ENCODE data around the gene ANKS6. TPM values are rescaled to one million over a fixed set of nuclear protein-coding genes. Genes with fewer than 3 reads are reported as not detected.

The ANKS6 gene
- total and polyA plus RNA-seq, 2 of the 4 experiments (the other 2 are of a cell fraction) = 9.0 to 23.6 TPM

DNA sequence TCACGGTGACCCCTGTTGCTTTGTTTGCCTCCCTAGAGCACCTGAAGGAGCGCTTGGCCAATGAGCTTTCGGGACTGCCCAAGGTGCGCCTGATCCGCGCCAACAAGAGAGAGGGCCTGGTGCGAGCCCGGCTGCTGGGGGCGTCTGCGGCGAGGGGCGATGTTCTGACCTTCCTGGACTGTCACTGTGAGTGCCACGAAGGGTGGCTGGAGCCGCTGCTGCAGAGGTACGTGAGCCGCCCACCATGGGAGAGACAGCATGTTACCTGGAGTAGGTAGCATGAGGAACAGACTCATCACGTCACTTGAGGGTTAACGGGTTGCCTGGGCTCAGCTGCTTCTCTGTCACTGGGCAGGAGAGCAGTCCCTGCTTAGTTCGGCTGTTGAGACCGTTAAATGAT, 30.4 kb upstream of the ANKS6 start:
- CTCF ChIA-PET = no interaction called here
- intact Hi-C loops (cut with micrococcal nuclease) = no loop called here
- no peaks in the 10 kb centered on the region for H3K9me3 ChIP-seq (ENCODE audit: control insufficient read depth, insufficient read depth, low read length)
- no peaks in the 10 kb centered on the region; the same call in 1 of the 2 replicates for H4K20me1 ChIP-seq (ENCODE audit: insufficient read depth, low read length)
- POLR2A ChIA-PET (ENCODE audit: unreplicated experiment) = no interaction called here
- ATAC-seq (ENCODE audit: low read depth) (no peak), DNase-seq (no peak)
- H3K27ac ChIP-seq (ENCODE audit: insufficient read depth, low read length) = no peak overlapping the region
- dilution Hi-C loops (cut with HindIII; ENCODE audit: low sequenced_read_pairs, unreplicated experiment) = loop anchor here (25.0 kb wide), 1 partner anchor 311 kb away; no protein-coding TSS in a partner anchor
- H3K9me1 ChIP-seq (ENCODE audit: insufficient read depth, low read length) = peaks cover 2% of the 10 kb centered on the region; the same call in 1 of the 2 replicates
- no peak overlapping the region for H3K9ac ChIP-seq (ENCODE audit: low read depth, low read length)
- no peaks in the 10 kb centered on the region; the same call in 1 of the 2 replicates for H3K27me3 ChIP-seq (ENCODE audit: control insufficient read depth, insufficient read depth, low read length)
- no peak overlapping the region for H3K56ac ChIP-seq (ENCODE audit: extremely low read depth, insufficient read depth, low read length)
- H3K4me2 ChIP-seq (ENCODE audit: low read depth, low read length) = no peak overlapping the region
- no peak overlapping the region for H2BK15ac ChIP-seq (ENCODE audit: low read depth, low read length)
- no peak overlapping the region for H3K23ac ChIP-seq (ENCODE audit: low read depth, low read length)
- in situ Hi-C loops (cut with MboI; ENCODE audit: low sequenced_read_pairs) = no loop called here
- TF ChIP-seq POLR2A (IDR thresholded peaks at IDR 0.05; ENCODE audit: low read depth, low read length) = no peak
- no peak for TF ChIP-seq BHLHE40 (IDR thresholded peaks at IDR 0.05; ENCODE audit: low read depth, low read length)
- TF ChIP-seq MXI1 (IDR thresholded peaks at IDR 0.05; ENCODE audit: borderline replicate concordance, low read depth, low read length) = no peak
- TF ChIP-seq, protein P1, sequence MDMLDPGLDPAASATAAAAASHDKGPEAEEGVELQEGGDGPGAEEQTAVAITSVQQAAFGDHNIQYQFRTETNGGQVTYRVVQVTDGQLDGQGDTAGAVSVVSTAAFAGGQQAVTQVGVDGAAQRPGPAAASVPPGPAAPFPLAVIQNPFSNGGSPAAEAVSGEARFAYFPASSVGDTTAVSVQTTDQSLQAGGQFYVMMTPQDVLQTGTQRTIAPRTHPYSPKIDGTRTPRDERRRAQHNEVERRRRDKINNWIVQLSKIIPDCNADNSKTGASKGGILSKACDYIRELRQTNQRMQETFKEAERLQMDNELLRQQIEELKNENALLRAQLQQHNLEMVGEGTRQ (IDR thresholded peaks at IDR 0.05; ENCODE audit: low read depth, low read length) = no peak
- no peak for TF ChIP-seq RCOR1 (IDR thresholded peaks at IDR 0.05; ENCODE audit: insufficient replicate concordance, low read length)
- no peak for TF ChIP-seq MAFK (IDR thresholded peaks at IDR 0.05; ENCODE audit: low read depth, low read length)
- TF ChIP-seq CHD1 (IDR thresholded peaks at IDR 0.05; ENCODE audit: low read depth, low read length) = no peak
- TF ChIP-seq, protein P2, sequence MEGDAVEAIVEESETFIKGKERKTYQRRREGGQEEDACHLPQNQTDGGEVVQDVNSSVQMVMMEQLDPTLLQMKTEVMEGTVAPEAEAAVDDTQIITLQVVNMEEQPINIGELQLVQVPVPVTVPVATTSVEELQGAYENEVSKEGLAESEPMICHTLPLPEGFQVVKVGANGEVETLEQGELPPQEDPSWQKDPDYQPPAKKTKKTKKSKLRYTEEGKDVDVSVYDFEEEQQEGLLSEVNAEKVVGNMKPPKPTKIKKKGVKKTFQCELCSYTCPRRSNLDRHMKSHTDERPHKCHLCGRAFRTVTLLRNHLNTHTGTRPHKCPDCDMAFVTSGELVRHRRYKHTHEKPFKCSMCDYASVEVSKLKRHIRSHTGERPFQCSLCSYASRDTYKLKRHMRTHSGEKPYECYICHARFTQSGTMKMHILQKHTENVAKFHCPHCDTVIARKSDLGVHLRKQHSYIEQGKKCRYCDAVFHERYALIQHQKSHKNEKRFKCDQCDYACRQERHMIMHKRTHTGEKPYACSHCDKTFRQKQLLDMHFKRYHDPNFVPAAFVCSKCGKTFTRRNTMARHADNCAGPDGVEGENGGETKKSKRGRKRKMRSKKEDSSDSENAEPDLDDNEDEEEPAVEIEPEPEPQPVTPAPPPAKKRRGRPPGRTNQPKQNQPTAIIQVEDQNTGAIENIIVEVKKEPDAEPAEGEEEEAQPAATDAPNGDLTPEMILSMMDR (conservative IDR thresholded peaks at IDR 0.05; ENCODE audit: low read depth, low read length) = no peak
- no peak for TF ChIP-seq FOS (IDR thresholded peaks at IDR 0.05; ENCODE audit: low read depth, low read length)
- no peak for TF ChIP-seq CEBPB (IDR thresholded peaks at IDR 0.05; ENCODE audit: low read depth, low read length)
- TF ChIP-seq, protein P3, sequence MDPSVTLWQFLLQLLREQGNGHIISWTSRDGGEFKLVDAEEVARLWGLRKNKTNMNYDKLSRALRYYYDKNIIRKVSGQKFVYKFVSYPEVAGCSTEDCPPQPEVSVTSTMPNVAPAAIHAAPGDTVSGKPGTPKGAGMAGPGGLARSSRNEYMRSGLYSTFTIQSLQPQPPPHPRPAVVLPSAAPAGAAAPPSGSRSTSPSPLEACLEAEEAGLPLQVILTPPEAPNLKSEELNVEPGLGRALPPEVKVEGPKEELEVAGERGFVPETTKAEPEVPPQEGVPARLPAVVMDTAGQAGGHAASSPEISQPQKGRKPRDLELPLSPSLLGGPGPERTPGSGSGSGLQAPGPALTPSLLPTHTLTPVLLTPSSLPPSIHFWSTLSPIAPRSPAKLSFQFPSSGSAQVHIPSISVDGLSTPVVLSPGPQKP (IDR thresholded peaks at IDR 0.05; ENCODE audit: borderline replicate concordance, low read depth, low read length) = no peak
- no peak for TF ChIP-seq RAD21 (IDR thresholded peaks at IDR 0.05; ENCODE audit: low read length)
- no peak for TF ChIP-seq NFE2L2 (IDR thresholded peaks at IDR 0.05; ENCODE audit: low read depth, low read length)
- TF ChIP-seq RFX5 (IDR thresholded peaks at IDR 0.05; ENCODE audit: low read depth, low read length) = no peak
- TF ChIP-seq MAZ (IDR thresholded peaks at IDR 0.05; ENCODE audit: borderline replicate concordance, low read depth, low read length) = no peak
- TF ChIP-seq SMC3 (IDR thresholded peaks at IDR 0.05; ENCODE audit: low read depth, low read length) = no peak
- no peak overlapping the region for H4K91ac ChIP-seq (ENCODE audit: insufficient read depth, low read depth, low read length)
- 90% methylated on average over 13 of the region's 20 CpGs; no CpG with 5 or more reads in 1 of the 2 experiments for WGBS, 2 experiments (ENCODE audit: extremely low coverage in 2 of 2, insufficient read length in 1 of 2)
- no peak overlapping the region for H2AK5ac ChIP-seq (ENCODE audit: low read depth, low read length)
- H2AK9ac ChIP-seq (replicated peaks; ENCODE audit: low read depth, low read length, poor library complexity) = no peak overlapping the region
- no peak overlapping the region for H3K4ac ChIP-seq (ENCODE audit: low read depth, low read length)
- no peak overlapping the region for H2AFZ ChIP-seq (replicated peaks; ENCODE audit: low read length, poor library complexity)
- H4K8ac ChIP-seq (ENCODE audit: low read depth in 2 of 2, low read length in 2 of 2) = no peak overlapping the region
- no peaks in the 10 kb centered on the region for H3K36me3 ChIP-seq (ENCODE audit: control insufficient read depth, insufficient read depth, low read length)
- no peak overlapping the region for H2BK20ac ChIP-seq (ENCODE audit: low read depth, low read length)
- H3K79me1 ChIP-seq (ENCODE audit: low read depth in 1 of 2, low read length in 2 of 2) = no peaks in the 10 kb centered on the region
- no peak overlapping the region for H3K14ac ChIP-seq (replicated peaks; ENCODE audit: low read depth, low read length)
- no peak overlapping the region for H3K4me3 ChIP-seq (ENCODE audit: insufficient read depth, low read depth, low read length)
- no peaks in the 10 kb centered on the region for H3K4me1 ChIP-seq (ENCODE audit: control insufficient read depth, insufficient read depth, low read length)
- H4K5ac ChIP-seq (ENCODE audit: low read depth, low read length) = no peak overlapping the region
- no peak overlapping the region for H2BK120ac ChIP-seq (ENCODE audit: low read depth, low read length)
- H3K18ac ChIP-seq (ENCODE audit: low read depth, low read length) = no peak overlapping the region
- no peak overlapping the region for H2BK5ac ChIP-seq (ENCODE audit: low read depth, low read length, poor library complexity, severe bottlenecking)
- BruUV-seq (replicated peaks) = no TSS peak

All from IMR-90 (cell line).